ENCODE measurements around the gene PDE9A. TPM values are rescaled to one million over a fixed set of nuclear protein-coding genes. Genes with fewer than 3 reads are reported as not detected.
"Not testable (repeated sequence)": the region's sequence is repeated elsewhere in the genome, so short reads cannot be mapped to it uniquely, and the experiment has no call there.

PDE9A gene
- total RNA-seq, 1 donor from 2014 or later, result 1.9 TPM

DNA sequence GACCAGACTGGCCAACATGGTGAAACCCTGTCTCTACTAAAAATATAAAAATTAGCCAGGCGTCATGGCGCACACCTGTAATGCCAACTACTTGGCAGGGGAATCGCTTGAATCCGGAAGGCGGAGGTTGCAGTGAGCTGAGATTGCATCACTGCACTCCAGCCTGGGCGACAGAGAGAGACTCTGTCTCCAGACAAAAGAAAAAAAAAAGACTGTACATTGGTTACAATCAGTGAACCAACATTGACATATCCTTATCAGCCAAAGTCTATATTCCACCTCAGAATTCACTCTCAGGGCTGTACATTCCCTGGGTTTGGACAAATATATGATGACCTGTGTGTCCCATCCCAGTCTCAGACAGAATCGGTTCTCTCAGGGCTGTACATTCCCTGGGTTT, 62.0 kb downstream of the PDE9A start:
- DNase-seq, result not testable (repeated sequence)

DNA sequence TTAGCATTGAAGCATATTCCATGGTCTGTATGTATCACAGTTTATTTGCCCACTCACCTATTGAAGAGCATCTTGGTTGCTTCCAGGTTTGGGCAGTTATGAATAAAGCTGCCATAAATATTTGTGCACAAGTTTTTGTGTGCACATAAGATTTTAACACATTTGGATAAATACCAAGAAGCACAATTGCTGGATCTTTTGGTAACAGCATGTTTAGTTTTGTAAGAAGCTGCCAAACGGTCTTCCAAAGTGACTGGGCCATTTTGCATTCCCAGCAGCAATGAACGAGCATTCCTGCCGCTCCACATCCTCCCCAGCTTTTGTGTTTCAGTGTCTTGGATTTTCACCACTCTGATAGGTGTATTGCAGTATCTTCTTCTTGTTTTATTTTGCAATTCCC, 62.7 kb downstream of the PDE9A start:
- no peak for DNase-seq

DNA sequence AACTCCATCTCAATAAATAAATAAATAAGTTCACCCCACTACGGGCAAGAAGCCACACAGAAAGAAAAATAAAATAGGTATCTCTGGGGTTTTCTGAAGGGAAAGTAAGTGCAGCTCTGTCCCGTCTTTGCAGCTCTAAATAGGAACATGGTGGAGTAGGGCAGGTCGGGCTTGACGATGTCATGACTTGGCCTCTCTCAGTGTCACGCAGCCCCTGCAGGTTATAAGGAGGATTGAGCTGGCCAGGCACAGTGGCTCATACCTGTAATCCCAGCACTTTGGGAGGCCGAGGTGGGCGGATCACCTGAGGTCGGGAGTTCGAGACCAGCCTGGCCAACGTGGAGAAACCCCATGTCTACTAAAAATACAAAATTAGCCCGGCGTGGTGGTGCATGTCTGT, 67.1 kb downstream of the PDE9A start:
- DNase-seq, result not testable (repeated sequence)

DNA sequence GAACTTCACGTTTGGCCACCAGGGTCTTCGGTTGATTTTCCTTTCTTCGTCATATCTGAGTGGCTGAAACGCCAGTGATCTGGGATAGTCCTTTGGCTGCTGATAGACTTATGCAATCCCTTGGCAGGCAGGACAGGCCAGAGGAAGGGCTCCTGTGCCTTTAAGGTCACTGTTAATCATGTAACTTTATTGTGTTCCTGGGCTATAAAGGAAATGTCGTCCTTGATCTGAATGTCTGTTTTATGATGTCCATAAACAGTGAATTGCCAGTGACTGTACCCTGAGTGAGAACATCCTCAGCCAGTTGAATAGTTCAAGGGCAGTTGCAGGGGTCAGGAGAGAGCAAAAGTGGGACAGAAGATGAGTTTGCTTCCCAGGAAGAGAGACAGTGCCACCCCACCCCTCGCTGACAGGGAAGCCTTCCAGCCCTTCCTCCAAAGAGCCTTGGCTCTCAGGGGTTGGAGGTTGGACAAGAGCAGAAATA, 68.0 kb downstream of the PDE9A start:
- peak; percentile 41 for DNase-seq

DNA sequence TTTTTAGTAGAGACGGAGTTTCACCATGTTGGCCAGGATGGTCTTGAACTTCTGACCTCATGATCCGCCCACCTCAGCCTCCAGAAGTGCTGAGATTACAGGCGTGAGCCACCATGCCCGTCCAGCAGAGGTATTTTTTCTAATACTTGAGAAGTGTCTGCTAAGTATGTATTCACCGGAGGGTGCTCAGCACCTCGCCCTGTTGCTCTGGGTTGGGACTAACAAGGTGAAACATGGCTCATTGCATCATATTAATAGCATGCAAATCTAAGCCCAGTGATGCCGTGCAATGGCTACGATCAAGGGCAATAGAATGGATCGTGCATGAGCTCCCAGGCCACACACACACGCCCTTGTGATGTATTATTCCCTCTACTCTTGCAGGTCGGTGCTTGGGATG, 68.7 kb downstream of the PDE9A start:
- no peak for DNase-seq

DNA sequence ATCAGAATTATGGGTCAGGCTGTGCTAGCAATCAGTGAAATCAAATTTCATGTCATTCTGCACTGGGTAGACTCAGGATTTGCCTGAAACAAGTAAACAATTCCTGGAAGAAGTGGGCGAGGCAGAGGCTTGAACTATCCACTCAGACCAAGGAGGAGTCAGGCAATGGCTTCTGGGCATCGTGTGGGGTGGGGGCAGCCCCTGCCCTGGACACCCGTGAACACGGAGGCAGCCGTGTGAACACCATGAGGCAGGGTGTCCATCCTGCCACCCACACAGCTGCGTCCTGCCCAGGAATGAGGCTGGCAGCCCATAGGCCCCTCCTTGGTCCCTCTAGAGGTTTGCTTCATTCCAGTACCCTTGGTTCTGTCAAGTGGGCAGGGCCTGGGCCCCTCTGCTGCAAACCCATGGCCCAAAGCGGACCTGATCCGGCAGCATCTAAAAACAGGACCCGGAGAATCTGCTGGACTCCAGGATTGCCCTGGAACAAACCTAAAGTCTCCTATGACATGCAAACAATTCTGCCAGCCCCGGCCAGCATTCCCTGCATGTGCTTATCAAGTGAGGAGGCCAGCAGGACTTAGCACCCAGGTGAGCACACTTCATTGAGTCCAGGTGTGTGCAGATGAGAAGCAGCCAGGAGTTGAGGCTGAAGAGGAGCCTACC, 69.5 kb downstream of the PDE9A start:
- DNase-seq, result peak; percentile 38

DNA sequence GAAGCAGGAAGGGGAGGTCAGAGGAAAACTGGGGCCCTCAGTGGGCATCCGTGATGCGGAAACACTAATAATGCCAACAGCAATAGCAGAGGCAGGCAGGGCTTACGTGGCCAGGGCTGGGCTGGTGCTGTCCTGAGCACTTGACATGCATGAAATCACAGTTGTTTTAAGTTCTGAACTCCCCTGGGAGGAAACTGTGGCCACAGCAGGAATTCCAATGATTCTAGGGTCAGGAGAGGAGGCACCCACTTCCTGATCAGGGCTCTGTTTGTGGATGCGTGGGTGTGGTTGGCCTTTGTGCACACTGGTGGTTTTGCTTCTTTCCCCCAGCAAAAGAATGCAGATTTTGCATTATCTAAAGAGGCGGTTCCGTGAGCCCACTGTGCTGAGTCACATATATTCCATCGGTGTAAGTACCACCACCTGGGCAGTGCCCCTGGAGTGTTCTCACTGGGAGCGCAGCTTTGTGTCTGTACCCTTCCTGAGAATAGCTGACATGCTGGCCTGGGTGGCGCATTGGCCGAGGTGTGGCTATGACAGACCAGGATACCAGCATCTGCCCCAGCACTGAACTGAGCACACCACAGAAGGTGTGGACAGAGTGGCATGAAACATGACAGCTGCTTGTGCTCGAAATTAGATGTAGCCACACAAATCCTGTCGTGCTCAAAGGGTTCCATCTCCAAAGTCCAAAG, 71.0 kb downstream of the PDE9A start:
- DNase-seq, result peak; percentile 88

DNA sequence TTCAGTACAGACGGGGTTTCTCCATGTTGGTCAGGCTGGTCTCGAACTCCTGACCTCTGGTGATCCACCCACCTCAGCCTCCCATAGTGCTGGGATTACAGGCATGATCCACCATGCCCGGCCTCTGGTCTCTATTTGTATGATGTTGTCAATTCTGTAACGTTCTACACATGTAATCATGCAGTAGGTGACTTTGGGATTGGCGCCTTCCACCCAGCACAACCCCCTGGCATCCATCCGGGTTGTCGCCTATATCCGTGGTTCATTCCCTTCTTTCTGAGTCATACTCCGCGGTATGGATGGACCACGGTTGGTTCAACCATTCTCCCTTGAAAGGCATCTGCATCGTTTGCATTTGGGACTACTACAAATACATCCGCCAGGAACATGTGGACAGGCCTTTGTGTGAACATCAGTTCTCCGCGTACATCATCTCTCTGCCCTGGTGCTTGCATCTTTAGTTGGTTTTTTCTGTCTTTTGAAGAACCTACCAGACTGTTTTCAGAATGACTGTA, 72.1 kb downstream of the PDE9A start:
- no peak for DNase-seq

DNA sequence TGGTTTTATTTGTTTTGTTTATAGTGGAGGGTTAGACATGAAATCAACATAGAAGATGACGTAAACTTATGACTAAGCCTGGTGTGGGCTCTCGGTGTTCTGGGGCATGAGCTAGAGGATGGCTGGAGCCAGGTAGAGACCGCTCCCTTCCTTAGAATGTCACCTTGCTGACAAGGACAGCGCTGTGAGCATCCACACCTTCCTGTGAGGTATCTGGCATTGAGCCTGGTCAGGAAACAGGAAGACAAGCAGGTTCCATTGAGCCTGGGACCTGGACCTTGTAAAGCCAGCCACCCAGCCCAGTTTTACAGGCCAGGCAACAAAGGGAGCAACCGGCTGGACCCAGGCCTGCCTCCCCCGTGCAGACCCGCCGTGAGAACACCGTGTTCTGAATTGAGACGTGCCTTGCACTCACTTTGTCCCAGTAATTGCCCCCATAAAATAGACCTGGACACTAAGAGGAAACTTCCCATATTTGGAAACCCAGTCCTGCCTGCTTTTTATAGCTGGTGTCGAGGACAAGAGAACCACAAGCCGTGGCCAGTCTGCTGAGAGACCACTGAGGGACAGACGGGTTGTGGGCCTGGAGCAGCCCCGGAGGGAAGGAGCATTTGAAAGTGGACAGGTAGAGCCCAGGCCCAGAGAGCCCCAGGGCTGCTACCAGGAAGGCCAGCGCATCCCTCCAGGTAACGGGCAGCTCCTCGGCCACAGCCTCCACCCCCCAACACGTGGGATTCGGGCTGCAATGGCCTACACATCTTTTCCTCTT, 78.0 kb downstream of the PDE9A start:
- no peak for DNase-seq

DNA sequence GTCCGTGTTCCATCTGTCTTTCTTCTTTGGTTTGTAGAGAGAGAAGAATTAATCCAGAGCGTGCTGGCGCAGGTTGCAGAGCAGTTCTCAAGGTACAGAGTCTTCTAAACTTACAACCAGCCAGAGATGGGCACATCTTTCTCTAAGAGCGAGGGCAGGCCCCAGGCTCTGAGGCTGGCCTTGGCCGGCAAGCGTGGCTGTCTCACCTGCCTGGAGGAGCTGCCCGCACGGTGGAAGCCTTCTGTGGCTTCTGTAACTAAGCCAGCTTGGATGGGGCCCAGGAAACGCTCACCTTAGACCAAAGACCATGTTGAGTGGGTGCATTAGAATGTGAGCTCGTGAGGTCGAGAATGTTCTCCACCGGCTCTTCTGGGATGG, 78.6 kb downstream of the PDE9A start:
- DNase-seq, result no peak

DNA sequence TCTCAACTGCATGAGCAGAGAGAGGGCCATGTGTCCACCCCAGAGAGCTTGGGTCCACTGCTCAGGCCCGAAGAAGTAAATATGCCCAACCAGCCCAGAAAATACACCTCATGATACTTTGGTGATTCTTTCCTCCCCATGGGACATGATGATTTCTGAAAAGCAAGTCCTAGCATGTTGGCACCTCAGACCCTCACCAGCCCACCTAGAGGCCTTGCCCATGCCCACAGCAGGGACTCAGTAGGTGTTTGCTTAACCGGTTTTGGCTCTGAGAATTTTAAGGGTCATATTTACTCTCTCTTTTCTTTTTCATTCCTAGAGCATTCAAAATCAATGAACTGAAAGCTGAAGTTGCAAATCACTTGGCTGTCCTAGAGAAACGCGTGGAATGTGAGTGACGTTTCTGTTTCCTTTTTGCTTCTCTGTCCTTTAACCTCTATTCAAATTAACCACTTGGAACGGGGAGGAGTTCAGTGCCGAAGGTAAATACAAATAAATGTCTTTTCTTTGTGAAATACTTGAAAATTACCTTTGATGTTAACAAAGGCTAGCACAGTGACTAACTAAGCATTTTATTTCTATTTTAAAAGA, 79.7 kb downstream of the PDE9A start:
- peak; percentile 40 for DNase-seq

DNA sequence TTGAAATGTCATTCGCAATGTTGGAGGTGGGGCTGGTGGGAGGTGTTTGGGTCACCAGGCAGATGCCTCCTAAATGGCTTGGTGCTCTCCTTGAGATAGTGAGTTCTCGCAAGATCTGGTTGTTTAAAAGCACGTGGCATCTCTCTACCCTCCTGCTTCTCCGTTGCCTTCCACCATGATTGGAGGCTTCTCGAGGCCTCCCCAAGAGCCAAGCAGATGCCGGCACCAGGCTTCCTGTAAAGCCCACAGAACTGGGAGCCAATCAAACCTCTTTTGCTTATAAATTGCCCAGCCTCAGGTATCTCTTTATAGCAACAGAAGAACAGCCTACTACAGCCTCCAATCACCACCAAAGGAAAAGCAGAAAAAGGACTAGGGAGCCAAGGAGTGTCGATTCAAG, 80.5 kb downstream of the PDE9A start:
- DNase-seq, result no peak

DNA sequence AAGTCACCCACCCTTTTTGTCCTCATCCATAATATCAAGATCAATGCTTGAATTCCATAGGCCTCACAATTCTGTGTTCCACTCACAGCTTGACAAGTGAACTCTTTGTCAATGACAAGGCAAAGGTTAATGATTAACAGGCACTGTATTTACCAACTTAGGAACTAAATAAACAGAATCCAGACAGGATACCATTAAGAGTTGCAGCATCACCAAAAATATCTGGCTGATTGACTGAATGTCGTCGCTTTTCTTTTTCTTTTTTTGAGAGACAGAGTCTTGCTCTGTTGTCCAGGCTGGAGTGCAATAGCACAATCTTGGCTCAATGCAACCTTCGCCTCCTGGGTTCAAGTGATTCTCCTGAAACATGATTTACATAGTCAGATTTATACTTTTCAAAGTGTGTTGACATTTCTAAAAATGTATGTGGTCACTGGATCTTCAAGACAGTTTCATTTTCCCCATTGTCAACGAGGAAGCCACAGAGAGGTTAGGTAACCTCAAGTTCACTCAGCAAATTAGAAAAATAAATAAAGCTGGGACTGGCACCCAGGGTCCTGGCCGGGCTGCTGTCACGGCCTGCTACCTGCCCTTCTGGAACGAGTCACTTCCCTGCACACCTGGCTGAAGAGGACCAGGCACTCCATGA, 81.0 kb downstream of the PDE9A start:
- DNase-seq, result no peak

DNA sequence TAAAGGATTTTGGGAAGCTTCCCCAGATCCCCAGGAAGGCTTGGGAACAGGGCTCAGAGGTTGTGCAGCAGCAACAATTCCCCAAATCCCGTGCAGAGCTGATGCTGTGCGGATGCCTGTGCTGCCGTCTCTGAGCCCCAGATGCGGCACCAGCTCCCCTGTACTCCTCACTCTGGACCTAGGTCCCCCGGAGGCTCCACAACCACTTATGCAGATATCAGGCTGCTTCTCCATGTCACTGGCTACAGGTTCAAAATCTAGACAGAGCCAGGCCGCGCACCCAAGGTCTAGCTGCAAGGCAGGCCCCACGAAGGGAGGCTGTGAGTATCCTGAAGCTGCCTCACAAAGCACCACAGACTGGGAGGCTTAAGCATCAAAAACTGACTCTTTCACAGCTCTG, 81.6 kb downstream of the PDE9A start:
- DNase-seq, result no peak

DNA sequence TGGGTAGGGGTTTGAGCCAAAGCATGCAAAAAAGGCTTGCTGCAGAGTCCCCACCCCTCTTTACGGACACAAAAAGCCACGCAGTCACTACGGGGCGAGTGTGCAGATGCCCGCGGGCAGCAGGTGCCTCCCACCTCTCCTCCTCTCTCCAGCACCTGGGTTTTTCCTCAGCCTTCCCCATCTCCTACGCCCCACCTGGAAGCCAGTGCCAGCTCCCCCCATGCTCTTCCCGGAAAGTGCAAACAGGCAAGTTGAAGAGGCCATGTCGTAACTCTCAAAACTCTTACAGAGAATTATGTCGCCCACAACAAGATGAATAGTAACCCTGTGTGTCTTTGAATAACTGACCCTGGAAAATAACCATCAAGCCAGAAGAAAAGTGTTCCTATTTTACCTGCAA, 82.5 kb downstream of the PDE9A start:
- no peak for DNase-seq

DNA sequence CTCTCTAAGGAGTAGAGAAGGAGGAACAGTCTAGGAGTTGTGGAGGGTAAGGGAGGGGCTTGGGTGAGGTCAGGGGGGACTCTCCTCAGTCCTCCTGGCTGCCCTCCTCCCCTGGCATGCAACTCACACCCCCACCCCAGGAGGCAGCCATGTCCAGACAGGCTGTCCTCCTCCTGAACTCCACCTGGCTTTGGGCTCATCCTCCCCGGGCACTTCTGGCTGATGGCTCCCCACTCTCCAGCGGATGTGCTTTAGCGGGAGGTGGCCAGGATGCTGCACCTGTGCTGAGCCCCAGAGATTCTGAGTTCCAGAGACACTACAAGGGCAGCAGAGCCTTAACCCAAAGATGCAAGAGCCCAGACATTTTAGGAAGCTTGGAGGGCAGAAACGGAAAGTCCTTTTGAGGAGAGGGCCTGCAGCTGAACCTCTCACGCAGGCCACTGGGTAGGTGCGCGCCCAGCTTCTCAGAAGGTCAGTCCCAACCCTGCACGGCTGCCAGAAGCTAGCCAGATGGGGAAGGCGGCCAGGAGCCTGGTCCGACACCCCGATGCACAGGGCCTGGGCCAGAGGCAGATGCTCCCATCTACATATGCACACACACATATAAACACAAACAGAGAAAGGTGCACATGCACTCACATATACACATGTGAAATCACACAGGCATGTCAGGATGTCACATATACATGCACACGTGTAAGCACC, 83.4 kb downstream of the PDE9A start:
- no peak for DNase-seq

DNA sequence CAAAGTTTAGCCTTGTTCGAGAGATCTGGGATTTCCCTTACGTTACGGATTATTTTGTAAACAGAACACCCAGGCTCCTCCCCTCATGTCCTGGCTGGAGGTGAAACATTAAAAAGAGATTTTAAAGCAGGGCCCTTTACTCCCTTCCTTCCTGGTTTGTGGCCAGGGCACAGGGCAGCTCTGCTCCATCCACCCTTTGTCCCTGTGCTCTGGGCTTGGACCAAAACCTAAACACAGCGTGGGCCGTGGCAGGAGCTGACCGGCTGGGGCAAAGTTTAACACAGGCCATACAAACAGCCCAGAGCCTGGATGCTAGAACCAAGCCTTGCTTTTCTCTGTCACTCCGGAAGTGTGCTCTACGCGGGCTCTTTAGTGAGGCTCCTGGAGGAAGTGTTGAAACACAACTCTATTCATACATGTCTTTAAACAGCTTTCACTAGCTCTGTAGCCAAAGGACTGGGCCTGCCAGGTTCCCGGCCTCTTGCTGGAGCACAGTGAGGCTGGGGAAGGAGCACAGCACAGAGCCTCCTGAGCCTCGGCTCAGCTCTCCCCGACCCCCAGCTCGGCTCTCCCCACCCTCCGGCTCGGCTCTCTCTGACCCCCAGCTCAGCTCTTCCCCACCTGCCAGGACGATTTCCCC, 84.7 kb downstream of the PDE9A start:
- peak; percentile 53 for DNase-seq

DNA sequence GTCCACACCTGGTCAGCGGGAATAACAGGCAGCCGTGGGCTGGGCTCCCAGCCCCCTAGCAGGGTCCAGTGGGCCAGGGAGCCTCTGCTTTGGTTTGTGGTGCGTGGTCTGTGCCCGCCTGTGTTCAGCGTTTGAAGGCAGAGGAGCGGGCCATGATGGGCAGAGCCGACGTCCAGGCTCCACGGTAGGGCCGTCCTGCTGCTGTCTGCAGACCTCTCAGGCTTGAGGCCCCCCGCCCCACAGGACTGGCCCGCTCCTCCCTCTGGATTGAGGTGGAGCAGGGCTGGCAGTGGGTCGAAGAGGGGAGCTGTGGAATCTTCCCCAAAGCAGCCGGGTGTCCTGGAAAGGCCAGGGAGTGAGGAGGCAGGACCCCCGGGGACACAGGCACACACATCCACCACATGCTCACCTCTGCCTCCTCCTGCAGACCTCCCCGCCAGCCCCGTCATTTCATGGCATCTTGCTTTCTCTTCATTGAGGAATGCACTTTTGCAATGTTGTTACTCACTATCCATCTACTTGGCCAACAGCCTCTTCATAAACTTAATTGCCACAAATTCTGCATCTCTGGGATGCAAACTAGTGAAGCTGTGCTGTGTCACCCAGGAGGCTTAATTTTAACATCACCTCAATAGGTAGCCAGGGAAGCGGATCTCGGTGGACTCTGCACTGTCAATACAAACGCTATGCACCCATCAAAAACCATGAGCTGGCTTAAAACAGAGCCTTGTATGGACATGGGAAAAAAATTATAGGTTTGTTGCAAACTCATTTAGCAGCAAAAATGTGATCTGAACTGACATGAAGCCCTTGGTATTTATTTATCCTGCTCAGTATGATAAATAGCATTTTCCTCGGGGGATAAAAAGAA, 85.9 kb downstream of the PDE9A start:
- no peak for DNase-seq

DNA sequence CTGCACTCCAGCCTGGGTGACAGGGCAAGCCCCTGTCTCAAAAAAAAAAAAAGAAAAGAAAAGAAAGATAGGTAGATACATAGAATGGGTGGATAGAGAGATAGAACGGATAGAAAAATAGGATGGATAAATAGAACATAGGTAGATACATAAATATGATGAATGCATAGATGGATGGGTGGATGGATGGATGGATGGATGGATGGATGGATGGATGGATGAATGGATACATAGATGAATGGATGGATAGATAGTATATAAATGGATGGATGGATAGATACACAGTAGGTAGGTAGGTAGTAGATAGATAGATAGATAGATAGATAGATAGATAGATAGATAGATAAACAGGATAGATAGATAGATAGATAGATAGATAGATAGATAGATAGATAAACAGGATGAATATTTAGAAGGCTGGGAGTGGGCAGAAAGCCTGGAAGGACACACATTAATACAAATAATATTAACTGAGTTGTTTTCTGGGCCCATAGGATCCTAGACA, 87.0 kb downstream of the PDE9A start:
- DNase-seq, result no peak

DNA sequence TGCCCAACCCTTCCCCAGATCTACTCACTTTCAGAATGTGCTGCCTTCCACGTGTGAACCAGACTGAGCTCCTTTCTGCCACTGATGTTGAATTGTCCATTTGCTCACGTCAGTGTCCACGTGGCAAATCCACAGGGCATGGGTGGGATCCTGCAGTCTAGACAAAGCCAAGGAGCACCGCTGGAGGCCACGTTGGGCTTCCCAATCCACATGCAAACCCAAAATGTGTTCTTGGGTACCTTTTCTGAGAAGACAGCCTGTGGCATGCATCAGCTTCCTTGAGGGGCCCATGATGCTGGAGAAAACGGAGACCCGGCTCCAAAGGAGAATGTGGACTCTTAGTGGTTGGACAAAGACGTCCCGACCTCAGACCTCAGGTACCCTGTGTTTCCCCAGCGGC, 87.6 kb downstream of the PDE9A start:
- no peak for DNase-seq
